ENCODE measurements around the gene IRX5. TPM values are rescaled to one million over a fixed set of nuclear protein-coding genes. Genes with fewer than 3 reads are reported as not detected.

Gene IRX5
- total RNA-seq, 1 experiment from 2014 or later = 0.86 TPM

DNA sequence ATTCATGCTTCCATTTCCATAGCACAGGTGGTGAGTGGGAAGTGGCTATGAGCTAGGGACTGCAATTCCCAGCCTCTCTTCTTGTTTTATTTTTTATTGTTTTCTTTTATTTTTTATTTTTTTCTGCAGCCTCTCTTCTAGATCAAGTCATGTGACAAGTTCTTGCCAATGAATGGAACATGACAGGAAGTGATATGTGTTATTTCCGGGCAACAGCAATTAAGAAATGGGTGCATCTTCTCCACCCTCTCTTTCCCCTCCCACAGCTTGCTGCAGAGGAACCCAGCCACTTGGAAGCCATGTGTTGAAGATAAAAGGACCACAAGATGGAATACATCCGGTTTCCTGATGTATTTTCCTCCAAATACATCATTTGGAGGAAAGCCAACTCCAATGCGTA, 23.6 kb downstream of the IRX5 start:
- CTCF ChIA-PET = no interaction called here
- H3K27me3 ChIP-seq (ENCODE audit: insufficient read depth, low read length) = 0 out of 2 replicates have a peak, but pooled peaks cover under 1% of the 10 kb centered on the region
- H3K4me2 ChIP-seq (ENCODE audit: low read length) = no peak overlapping the region
- H2AFZ ChIP-seq (ENCODE audit: low read depth, low read length, poor library complexity, severe bottlenecking) = no peak overlapping the region
- no peaks in the 10 kb centered on the region for H3K79me2 ChIP-seq (ENCODE audit: insufficient read depth, low read length)
- POLR2A ChIA-PET = no interaction called here
- no peak for TF ChIP-seq EZH2phosphoT487 (IDR thresholded peaks at IDR 0.05; ENCODE audit: borderline replicate concordance)
- TF ChIP-seq EZH2 (IDR thresholded peaks at IDR 0.05) = no peak
- no peak for TF ChIP-seq SP1 (IDR thresholded peaks at IDR 0.05; ENCODE audit: low read depth)
- no peak for TF ChIP-seq JUND (IDR thresholded peaks at IDR 0.05)
- TF ChIP-seq, protein P1, sequence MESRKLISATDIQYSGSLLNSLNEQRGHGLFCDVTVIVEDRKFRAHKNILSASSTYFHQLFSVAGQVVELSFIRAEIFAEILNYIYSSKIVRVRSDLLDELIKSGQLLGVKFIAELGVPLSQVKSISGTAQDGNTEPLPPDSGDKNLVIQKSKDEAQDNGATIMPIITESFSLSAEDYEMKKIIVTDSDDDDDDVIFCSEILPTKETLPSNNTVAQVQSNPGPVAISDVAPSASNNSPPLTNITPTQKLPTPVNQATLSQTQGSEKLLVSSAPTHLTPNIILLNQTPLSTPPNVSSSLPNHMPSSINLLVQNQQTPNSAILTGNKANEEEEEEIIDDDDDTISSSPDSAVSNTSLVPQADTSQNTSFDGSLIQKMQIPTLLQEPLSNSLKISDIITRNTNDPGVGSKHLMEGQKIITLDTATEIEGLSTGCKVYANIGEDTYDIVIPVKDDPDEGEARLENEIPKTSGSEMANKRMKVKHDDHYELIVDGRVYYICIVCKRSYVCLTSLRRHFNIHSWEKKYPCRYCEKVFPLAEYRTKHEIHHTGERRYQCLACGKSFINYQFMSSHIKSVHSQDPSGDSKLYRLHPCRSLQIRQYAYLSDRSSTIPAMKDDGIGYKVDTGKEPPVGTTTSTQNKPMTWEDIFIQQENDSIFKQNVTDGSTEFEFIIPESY (IDR thresholded peaks at IDR 0.05; ENCODE audit: extremely low read depth, insufficient replicate concordance, low read length) = no peak
- no peak for TF ChIP-seq RAD21 (IDR thresholded peaks at IDR 0.05; ENCODE audit: low read depth)
- TF ChIP-seq ELF1 (IDR thresholded peaks at IDR 0.05; ENCODE audit: borderline replicate concordance, low read depth) = no peak
- TF ChIP-seq, protein P2, sequence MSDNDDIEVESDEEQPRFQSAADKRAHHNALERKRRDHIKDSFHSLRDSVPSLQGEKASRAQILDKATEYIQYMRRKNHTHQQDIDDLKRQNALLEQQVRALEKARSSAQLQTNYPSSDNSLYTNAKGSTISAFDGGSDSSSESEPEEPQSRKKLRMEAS (IDR thresholded peaks at IDR 0.05) = no peak
- TF ChIP-seq, protein P3, sequence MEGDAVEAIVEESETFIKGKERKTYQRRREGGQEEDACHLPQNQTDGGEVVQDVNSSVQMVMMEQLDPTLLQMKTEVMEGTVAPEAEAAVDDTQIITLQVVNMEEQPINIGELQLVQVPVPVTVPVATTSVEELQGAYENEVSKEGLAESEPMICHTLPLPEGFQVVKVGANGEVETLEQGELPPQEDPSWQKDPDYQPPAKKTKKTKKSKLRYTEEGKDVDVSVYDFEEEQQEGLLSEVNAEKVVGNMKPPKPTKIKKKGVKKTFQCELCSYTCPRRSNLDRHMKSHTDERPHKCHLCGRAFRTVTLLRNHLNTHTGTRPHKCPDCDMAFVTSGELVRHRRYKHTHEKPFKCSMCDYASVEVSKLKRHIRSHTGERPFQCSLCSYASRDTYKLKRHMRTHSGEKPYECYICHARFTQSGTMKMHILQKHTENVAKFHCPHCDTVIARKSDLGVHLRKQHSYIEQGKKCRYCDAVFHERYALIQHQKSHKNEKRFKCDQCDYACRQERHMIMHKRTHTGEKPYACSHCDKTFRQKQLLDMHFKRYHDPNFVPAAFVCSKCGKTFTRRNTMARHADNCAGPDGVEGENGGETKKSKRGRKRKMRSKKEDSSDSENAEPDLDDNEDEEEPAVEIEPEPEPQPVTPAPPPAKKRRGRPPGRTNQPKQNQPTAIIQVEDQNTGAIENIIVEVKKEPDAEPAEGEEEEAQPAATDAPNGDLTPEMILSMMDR (IDR thresholded peaks at IDR 0.05 in 2 of 3, conservative IDR thresholded peaks at IDR 0.05 in 1 of 3; ENCODE audit: borderline replicate concordance in 1 of 3, insufficient read depth in 1 of 3, low read depth in 2 of 3, low read length in 2 of 3) = no peak
- TF ChIP-seq SRF (IDR thresholded peaks at IDR 0.05; ENCODE audit: low read depth) = no peak
- no peak for TF ChIP-seq TCF7L2 (IDR thresholded peaks at IDR 0.05; ENCODE audit: borderline replicate concordance, extremely low read depth, insufficient read depth, insufficient read length)
- TF ChIP-seq SIN3A (IDR thresholded peaks at IDR 0.05; ENCODE audit: low read depth) = no peak
- RAD21 ChIA-PET (ENCODE audit: low non-redundant PET in 1 of 2, low total read pairs in 2 of 2, uncharacterized antibody in 2 of 2, unreplicated experiment in 2 of 2) = no interaction called here
- H3K36me3 ChIP-seq (ENCODE audit: control insufficient read depth in 1 of 2, insufficient read depth in 2 of 2, low read length in 2 of 2) = no peaks in the 10 kb centered on the region
- H4K20me1 ChIP-seq (ENCODE audit: insufficient read depth) = no peaks in the 10 kb centered on the region
- no peak overlapping the region for H3K4me3 ChIP-seq (replicated peaks in 1 of 2; ENCODE audit: low read depth in 1 of 2, low read length in 2 of 2)
- H3K9me3 ChIP-seq (ENCODE audit: control insufficient read depth in 1 of 2, insufficient read depth in 1 of 2, low read depth in 1 of 2, low read length in 2 of 2) = no peaks in the 10 kb centered on the region
- intact Hi-C loops (cut with micrococcal nuclease) = loop anchor here (10.0 kb wide), 3 partner anchors 669 to 1399 kb away; partner anchors contain the start of gene IRX3
- BruUV-seq (replicated peaks) = no TSS peak
- no peaks in the 10 kb centered on the region for H3K4me1 ChIP-seq (ENCODE audit: control insufficient read depth in 1 of 2, insufficient read depth in 2 of 2, low read length in 2 of 2)
- DNase-seq (ENCODE audit: low read depth, low spot score) (no peak), ATAC-seq (no peak)
- no peak overlapping the region for H3K27ac ChIP-seq (ENCODE audit: low read depth, low read length)
- no peak overlapping the region for H3K9ac ChIP-seq (ENCODE audit: low read length)
- no peaks in the 10 kb centered on the region for H3K9me2 ChIP-seq (ENCODE audit: insufficient read depth)
